ENCODE measurements around the gene HNRNPA3. TPM values are rescaled to one million over a fixed set of nuclear protein-coding genes. Genes with fewer than 3 reads are reported as not detected.

The HNRNPA3 gene
- total and polyA plus RNA-seq, 2 of the 13 experiments (the other 11 are each of a cell fraction or from before 2014, with no cell fraction given): 73.3 to 97.7 TPM

DNA sequence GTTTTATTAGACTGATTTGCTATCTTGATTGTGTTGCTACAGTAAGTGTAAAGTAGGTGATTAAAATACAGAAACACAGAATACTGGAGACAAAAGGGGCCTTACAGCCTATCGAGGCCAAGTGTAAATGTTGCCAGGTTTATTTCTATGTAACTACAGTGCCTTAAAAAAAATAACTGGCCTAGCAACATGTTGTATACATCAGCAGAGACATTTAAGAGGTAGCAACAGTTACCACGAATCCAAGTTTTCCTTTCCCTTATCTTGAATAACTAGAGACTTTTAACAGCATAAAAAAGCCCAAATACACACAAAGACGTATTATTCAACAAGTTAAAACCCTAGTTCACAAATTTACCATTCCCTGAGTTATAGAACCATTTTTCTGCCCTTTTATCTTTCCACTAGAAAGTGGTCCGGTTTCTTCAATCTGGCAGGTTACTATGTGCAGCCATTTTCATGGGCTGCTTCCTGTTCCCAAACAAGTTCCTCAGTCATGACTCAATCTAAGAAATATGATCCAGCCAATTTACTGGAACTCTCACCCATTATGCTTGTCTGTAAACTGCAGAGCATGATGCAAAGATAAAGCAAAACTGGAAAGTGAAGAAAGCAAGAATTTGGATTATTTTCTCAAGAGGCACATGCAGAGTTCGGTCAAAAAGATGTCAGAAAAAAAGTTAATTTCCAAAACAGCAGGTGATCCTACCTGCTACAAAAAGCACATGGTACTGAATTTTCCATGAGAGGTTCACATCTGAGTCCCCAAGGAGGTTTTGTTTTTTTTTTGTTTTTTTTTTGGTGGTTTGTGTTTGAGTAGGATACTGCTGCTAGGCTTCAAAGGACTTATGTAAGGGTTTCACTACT is 29.8 kb downstream of the HNRNPA3 start:
- Histone ChIP-seq H3K4me2 (ENCODE audit: low read depth, low read length) (peak overlapping the region; percentile 48), H3K79me2 (ENCODE audit: insufficient read depth, low read length) (peaks cover 97% of the 10 kb centered on the region), H4K20me1 (ENCODE audit: insufficient read depth, low read length) (peaks cover 98% of the 10 kb centered on the region), H3K9me3 (ENCODE audit: low read length) (no peaks in the 10 kb centered on the region), H2AFZ (ENCODE audit: low read length) (no peak overlapping the region), H3K9ac (ENCODE audit: insufficient read depth, low read depth, low read length) (peak overlapping the region; percentile 38; the same call in 1 of the 2 replicates), H3K36me3 (replicated peaks in 1 of 2; ENCODE audit: control insufficient read depth in 1 of 2, insufficient read depth in 2 of 2, low read length in 2 of 2) (peaks cover 9 to 30% of the 10 kb centered on the region in 2 experiments), H3K4me1 (ENCODE audit: insufficient read depth, low read length) (peaks cover 98% of the 10 kb centered on the region), H3K27me3 (ENCODE audit: control insufficient read depth in 1 of 2, insufficient read depth in 2 of 2, low read length in 2 of 2) (no peaks in the 10 kb centered on the region), H3K27ac (ENCODE audit: extremely low read length, insufficient read depth, low read length) (peak overlapping the region; percentile 56), H3K4me3 (replicated peaks in 1 of 3; ENCODE audit: insufficient read depth in 1 of 3, low read depth in 2 of 3, low read length in 3 of 3) (no peak overlapping the region)
- ChIA-PET CTCF (ENCODE audit: low intra/inter-chr PET ratio, low total read pairs) (no interaction called here), POLR2A (interaction anchor here (0.6 to 1.5 kb wide), 2 partner anchors 17 to 32 kb away, joined by 3 to 7 read pairs; no protein-coding TSS in a partner anchor)
- DNase-seq (ENCODE audit: low spot score): peak; percentile 70
- in situ Hi-C loops (cut with HindIII; ENCODE audit: extremely low pct_ligation_motif_present, low pct_unique_long_range_greater_than_20kb): no loop called here
- ATAC-seq: peak; percentile 20; the same call in 1 of the 3 replicates
- intact Hi-C loops (cut with micrococcal nuclease; ENCODE audit: unreplicated experiment): no loop called here
- no peak for FAIRE-seq
- WGBS (ENCODE audit: low lambda C conversion rate): 62% methylated on average over 5 of the region's 5 CpGs
- BruUV-seq (replicated peaks): TSS peak; percentile 15
- TF ChIP-seq, protein P1, sequence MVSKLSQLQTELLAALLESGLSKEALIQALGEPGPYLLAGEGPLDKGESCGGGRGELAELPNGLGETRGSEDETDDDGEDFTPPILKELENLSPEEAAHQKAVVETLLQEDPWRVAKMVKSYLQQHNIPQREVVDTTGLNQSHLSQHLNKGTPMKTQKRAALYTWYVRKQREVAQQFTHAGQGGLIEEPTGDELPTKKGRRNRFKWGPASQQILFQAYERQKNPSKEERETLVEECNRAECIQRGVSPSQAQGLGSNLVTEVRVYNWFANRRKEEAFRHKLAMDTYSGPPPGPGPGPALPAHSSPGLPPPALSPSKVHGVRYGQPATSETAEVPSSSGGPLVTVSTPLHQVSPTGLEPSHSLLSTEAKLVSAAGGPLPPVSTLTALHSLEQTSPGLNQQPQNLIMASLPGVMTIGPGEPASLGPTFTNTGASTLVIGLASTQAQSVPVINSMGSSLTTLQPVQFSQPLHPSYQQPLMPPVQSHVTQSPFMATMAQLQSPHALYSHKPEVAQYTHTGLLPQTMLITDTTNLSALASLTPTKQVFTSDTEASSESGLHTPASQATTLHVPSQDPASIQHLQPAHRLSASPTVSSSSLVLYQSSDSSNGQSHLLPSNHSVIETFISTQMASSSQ (IDR thresholded peaks at IDR 0.05; ENCODE audit: low read depth): no peak
- TF ChIP-seq, protein P1 (CRISPR knock-in tag; IDR thresholded peaks at IDR 0.05; ENCODE audit: borderline replicate concordance): no peak
- TF ChIP-seq KAT8 (CRISPR knock-in tag; IDR thresholded peaks at IDR 0.05) (peak; percentile 66; the same call in 1 of the 2 replicates), JUNB (CRISPR knock-in tag; IDR thresholded peaks at IDR 0.05; ENCODE audit: borderline replicate concordance) (no peak), ZNF672 (CRISPR knock-in tag; IDR thresholded peaks at IDR 0.05) (no peak)
- TF ChIP-seq, protein P2, sequence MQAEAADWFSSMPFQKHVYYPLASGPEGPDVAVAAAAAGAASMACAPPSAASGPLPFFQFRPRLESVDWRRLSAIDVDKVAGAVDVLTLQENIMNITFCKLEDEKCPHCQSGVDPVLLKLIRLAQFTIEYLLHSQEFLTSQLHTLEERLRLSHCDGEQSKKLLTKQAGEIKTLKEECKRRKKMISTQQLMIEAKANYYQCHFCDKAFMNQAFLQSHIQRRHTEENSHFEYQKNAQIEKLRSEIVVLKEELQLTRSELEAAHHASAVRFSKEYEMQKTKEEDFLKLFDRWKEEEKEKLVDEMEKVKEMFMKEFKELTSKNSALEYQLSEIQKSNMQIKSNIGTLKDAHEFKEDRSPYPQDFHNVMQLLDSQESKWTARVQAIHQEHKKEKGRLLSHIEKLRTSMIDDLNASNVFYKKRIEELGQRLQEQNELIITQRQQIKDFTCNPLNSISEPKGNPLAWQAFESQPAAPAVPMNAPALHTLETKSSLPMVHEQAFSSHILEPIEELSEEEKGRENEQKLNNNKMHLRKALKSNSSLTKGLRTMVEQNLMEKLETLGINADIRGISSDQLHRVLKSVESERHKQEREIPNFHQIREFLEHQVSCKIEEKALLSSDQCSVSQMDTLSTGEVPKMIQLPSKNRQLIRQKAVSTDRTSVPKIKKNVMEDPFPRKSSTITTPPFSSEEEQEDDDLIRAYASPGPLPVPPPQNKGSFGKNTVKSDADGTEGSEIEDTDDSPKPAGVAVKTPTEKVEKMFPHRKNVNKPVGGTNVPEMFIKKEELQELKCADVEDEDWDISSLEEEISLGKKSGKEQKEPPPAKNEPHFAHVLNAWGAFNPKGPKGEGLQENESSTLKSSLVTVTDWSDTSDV (CRISPR knock-in tag; IDR thresholded peaks at IDR 0.05): no peak
- TF ChIP-seq, protein P3, sequence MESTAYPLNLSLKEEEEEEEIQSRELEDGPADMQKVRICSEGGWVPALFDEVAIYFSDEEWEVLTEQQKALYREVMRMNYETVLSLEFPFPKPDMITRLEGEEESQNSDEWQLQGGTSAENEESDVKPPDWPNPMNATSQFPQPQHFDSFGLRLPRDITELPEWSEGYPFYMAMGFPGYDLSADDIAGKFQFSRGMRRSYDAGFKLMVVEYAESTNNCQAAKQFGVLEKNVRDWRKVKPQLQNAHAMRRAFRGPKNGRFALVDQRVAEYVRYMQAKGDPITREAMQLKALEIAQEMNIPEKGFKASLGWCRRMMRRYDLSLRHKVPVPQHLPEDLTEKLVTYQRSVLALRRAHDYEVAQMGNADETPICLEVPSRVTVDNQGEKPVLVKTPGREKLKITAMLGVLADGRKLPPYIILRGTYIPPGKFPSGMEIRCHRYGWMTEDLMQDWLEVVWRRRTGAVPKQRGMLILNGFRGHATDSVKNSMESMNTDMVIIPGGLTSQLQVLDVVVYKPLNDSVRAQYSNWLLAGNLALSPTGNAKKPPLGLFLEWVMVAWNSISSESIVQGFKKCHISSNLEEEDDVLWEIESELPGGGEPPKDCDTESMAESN (CRISPR knock-in tag; conservative IDR thresholded peaks at IDR 0.05): no peak
- TF ChIP-seq, protein P4, sequence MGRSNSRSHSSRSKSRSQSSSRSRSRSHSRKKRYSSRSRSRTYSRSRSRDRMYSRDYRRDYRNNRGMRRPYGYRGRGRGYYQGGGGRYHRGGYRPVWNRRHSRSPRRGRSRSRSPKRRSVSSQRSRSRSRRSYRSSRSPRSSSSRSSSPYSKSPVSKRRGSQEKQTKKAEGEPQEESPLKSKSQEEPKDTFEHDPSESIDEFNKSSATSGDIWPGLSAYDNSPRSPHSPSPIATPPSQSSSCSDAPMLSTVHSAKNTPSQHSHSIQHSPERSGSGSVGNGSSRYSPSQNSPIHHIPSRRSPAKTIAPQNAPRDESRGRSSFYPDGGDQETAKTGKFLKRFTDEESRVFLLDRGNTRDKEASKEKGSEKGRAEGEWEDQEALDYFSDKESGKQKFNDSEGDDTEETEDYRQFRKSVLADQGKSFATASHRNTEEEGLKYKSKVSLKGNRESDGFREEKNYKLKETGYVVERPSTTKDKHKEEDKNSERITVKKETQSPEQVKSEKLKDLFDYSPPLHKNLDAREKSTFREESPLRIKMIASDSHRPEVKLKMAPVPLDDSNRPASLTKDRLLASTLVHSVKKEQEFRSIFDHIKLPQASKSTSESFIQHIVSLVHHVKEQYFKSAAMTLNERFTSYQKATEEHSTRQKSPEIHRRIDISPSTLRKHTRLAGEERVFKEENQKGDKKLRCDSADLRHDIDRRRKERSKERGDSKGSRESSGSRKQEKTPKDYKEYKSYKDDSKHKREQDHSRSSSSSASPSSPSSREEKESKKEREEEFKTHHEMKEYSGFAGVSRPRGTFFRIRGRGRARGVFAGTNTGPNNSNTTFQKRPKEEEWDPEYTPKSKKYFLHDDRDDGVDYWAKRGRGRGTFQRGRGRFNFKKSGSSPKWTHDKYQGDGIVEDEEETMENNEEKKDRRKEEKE (IDR thresholded peaks at IDR 0.05): no peak
- TF ChIP-seq, protein P5, sequence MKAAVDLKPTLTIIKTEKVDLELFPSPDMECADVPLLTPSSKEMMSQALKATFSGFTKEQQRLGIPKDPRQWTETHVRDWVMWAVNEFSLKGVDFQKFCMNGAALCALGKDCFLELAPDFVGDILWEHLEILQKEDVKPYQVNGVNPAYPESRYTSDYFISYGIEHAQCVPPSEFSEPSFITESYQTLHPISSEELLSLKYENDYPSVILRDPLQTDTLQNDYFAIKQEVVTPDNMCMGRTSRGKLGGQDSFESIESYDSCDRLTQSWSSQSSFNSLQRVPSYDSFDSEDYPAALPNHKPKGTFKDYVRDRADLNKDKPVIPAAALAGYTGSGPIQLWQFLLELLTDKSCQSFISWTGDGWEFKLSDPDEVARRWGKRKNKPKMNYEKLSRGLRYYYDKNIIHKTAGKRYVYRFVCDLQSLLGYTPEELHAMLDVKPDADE (CRISPR knock-in tag; IDR thresholded peaks at IDR 0.05): no peak

Data from HepG2 (cell line).